ENCODE data around the gene NRN1.
A peak's percentile ranks its signal among the peaks of the same experiment; 100 is the strongest.

Gene NRN1

DNA sequence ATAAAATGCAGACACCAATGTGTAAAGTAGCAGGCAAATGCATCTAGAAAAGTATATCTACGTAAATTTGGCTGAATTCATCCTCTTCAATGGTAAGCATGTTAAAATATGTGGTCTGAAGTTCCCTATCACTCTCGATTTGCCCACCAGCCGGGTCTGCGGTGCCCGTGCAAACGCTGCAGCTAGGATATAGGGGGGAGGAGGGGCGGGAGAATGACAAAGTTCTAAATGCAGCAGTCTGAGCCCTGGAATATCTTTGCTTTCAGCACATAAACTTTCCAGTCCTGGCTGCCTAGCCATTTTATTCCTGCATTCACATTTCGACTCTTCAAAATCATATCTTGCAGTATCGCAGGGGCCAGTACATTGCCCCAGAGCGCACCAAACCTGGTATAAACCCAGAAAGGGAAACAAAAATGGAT lies 708 bp downstream of the NRN1 start:
- TF ChIP-seq, protein P1, sequence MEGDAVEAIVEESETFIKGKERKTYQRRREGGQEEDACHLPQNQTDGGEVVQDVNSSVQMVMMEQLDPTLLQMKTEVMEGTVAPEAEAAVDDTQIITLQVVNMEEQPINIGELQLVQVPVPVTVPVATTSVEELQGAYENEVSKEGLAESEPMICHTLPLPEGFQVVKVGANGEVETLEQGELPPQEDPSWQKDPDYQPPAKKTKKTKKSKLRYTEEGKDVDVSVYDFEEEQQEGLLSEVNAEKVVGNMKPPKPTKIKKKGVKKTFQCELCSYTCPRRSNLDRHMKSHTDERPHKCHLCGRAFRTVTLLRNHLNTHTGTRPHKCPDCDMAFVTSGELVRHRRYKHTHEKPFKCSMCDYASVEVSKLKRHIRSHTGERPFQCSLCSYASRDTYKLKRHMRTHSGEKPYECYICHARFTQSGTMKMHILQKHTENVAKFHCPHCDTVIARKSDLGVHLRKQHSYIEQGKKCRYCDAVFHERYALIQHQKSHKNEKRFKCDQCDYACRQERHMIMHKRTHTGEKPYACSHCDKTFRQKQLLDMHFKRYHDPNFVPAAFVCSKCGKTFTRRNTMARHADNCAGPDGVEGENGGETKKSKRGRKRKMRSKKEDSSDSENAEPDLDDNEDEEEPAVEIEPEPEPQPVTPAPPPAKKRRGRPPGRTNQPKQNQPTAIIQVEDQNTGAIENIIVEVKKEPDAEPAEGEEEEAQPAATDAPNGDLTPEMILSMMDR (IDR thresholded peaks at IDR 0.05): no peak
- no peak overlapping the region for H3K27ac ChIP-seq

DNA sequence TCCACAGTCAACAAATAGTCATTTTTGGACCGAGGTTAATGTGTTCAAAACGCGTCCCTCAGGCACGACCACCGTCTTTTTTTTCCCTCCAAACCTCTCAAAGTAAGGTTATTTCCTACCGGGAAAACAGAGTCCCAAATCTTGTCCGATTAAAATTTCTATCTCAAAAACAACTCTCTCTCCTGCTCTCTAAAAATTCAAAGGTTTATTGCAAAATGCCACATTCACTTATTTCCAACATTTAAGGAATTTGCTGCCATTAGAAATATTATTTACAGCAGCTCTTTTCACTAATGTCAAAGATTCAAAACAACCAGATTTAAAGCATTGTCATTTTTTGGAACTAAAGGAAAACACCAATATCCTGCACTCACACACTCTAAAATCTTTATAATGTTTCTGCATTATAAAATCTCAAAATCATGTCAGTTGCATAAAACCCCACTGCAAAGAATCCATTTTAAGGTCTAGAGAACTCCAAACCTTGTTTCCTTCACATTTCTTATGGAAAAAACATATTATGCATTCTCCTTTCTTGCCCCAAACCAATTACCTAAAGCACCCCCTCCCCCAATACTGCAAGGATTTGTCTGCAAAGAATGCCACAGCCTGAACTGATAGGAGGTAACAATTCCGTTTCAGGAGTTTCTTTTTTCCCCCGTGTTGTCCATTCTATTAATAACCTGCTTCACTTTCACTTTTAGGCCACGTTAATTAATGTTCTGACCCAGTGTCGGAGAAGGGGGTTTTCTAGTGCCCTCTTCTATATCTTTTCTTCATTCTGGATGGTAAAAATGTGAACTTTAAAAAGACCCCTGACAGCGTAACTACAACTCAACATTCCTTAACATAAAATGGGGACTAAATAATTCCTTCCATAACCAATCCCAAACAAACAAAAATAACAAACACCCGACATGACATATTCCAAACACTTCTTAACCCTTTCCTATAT lies 1.4 kb downstream of the NRN1 start:
- TF ChIP-seq, protein P1 (IDR thresholded peaks at IDR 0.05): no peak
- Histone ChIP-seq H3K4me3 (peak overlapping the region; percentile 69), H3K27ac (no peak overlapping the region)
- DNase-seq (ENCODE audit: low spot score): no peak

More for the DNA sequence above, 708 bp downstream of the NRN1 start:
- peak overlapping the region; percentile 69 for H3K4me3 ChIP-seq
- DNase-seq (ENCODE audit: low spot score): no peak

DNA sequence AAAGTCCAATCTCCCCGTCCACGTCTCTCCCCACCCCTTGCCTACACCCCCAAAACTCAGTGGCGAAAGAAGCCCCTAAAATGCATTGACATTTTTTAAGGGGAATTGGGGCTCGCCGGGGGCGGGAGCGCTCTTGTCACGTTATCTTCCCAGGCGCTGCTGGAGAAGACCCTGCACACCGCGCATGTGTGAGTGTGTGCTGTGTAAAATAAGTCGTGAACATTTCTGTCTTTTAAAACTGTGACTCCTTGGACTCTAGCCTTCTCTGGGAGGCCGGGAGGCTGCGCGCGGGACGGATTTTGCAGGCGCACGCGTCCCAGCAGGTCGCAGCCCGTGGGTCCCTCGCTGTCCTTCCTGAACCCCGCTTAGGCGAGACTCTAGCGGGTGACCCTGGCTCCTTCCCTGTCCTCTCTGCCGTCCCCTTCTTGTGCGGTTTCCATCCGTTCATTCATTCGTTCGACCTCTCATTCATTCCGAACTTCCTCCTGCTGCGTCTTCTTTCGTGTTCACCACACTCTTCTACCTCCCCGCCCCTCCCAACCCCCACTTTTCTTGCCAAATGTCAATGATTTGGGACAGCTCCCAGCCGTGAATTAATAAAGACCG lies 2.2 kb downstream of the NRN1 start:
- H3K4me3 ChIP-seq: peak overlapping the region; percentile 69
- H3K27ac ChIP-seq: no peak overlapping the region
- TF ChIP-seq, protein P1 (IDR thresholded peaks at IDR 0.05): no peak
- DNase-seq (ENCODE audit: low spot score): no peak

DNA sequence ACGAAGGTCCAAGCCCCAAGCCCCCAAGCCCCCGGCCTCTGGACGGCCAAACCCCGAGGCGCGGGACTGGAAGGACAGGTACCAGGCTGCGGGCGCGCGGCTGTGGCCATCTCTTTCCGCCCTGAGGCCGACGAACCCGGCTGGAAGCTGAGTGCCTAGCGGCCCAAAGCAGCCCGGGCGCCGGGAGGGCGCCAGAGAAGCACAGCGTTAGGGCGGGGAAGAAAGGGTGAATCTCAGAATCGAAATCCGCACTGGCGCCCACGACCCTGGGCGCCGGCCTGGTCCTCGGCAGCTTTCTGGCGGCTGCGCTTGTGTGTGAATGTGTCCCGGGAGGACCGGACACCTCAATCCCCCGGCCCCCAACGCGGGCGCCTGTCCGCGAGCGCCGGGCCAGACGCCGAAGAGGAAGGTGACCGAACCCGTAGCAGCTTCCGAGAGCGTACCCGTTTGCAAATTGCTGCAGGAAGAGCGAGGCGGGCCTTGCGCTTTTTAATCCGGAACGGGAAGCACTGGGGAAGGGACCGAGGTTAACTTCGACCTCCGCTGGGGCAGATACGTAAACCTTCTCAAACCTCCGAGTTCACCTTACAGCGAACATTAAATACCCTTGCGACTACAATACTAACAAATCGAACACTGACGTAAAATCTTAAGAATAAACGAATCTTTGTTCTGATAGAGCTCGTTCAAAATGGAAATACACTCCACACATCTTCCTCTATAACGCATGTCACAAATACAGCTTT lies 2.9 kb downstream of the NRN1 start:
- peak overlapping the region in 1 of 2 donors; percentile 57 for H3K27ac ChIP-seq
- peak overlapping the region; percentile 69 for H3K4me3 ChIP-seq
- TF ChIP-seq, protein P1 (IDR thresholded peaks at IDR 0.05): no peak
- DNase-seq (ENCODE audit: low spot score): no peak

DNA sequence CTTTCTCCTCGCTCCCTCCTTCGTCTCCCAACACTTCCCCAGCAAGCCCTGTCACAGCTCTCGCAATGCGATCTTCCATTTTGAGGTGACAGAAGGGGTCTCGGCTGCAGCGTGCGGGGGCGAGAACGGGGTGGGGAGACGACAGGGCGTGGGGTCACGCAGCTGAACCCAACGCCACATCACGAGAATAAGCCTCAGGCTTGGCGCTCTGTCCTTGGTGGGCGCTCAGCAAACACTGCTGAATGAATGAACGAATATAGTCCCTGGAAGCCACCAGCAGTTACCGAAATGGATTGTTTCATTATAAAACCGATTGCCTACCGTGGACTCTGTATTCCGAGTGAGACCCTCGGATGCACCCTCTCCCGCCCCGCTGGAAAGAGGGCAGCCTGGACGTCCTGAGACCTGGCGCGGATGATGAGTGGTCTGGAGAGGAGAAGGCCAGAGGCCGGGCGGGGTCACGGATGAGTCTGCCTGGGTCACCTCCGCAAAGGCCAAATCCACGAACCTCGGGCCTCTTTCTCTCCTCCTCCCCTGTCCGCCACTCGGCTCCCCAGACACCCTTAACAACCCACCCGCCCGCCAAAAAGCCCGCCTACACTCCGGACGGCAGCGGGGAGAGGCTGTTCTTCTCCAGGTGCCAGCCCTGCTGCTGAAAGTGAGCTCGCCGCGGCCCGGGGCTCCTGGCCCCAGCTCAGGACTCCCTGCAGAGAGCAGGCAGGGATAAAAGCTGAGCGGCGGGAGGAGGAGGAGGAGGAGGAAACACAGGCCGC lies 3.7 kb downstream of the NRN1 start:
- TF ChIP-seq, protein P1 (IDR thresholded peaks at IDR 0.05): no peak
- peak overlapping the region in 1 of 2 donors; percentile 57 for H3K27ac ChIP-seq

More for the DNA sequence above, 3.7 kb downstream of the NRN1 start:
- no peak for DNase-seq (ENCODE audit: low spot score)
- peak overlapping the region; percentile 69 for H3K4me3 ChIP-seq
